Measurements from ENCODE around the gene RBM33.

Gene RBM33

DNA sequence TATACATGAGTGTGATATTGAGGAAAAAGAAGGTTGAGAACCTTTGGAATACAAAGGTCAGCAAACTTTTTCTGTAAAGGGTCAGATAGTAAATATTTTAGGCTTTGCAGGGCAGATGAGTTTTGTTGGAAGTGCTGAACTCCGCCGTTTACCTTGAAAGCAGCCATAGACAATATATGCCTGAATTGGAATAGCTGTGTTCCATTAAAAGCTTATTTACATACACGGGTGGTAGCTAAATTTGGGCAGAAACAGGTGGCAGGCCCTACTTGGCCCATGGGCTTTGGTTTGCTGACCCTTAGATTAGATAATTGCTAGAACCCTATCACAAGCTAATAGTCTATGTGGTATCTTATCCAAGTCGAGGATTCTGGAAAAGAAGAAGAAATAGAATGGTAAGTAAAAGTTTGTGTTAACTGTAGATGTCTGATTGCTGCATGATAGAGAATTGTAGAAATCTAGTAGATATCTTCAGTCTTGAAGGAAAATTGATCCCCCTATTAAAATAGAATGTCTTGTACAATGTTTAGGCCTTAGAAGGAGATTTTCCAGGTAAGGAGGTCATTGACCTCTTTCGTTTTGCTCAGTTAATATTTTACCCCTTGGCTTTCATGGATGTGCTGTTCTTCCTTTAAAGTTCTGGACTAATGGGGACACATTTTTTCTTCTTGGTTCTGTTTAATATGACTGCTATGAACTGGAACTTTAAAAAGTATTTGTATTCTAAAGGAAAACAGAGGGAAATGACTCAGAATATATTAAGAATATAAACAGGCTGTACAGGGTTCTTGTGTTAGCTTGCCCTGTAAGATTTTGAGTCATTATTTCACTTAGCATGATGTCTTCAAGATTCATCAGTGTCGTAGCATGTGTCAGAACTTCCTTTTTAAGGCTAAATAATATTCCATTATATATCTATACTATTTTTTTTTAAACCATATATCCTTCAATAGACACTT, 8.0 kb downstream of the RBM33 start:
- Histone ChIP-seq H3K4me1 (ENCODE audit: control insufficient read depth, insufficient read depth, low read length) (peaks cover 5% of the 10 kb centered on the region), H3K36me3 (ENCODE audit: control insufficient read depth, insufficient read depth, low read length) (peaks cover 3% of the 10 kb centered on the region), H3K4me3 (ENCODE audit: low read length) (no peak overlapping the region), H3K27ac (ENCODE audit: low read depth, low read length) (no peak overlapping the region), H3K9ac (ENCODE audit: low read length) (no peak overlapping the region), H3K27me3 (ENCODE audit: control insufficient read depth, insufficient read depth, low read length) (no peaks in the 10 kb centered on the region)

- Histone ChIP-seq H3K4me3 (ENCODE audit: low read length) (no peak overlapping the region), H3K9ac (ENCODE audit: low read length) (no peak overlapping the region), H3K4me1 (ENCODE audit: control insufficient read depth, insufficient read depth, low read length) (peaks cover 5% of the 10 kb centered on the region), H3K27me3 (ENCODE audit: control insufficient read depth, insufficient read depth, low read length) (no peaks in the 10 kb centered on the region), H3K27ac (ENCODE audit: low read depth, low read length) (no peak overlapping the region), H3K36me3 (ENCODE audit: control insufficient read depth, insufficient read depth, low read length) (peaks cover 2% of the 10 kb centered on the region)
Measured at GRCh38 chr7:155653803-155654202, 9.3 kb downstream of the RBM33 start.

- peaks cover 5% of the 10 kb centered on the region for H3K4me1 ChIP-seq (ENCODE audit: control insufficient read depth, insufficient read depth, low read length)
- no peak overlapping the region for H3K27ac ChIP-seq (ENCODE audit: low read depth, low read length)
- H3K4me3 ChIP-seq (ENCODE audit: low read length): no peak overlapping the region
- no peak overlapping the region for H3K9ac ChIP-seq (ENCODE audit: low read length)
- no peaks in the 10 kb centered on the region for H3K36me3 ChIP-seq (ENCODE audit: control insufficient read depth, insufficient read depth, low read length)
- no peaks in the 10 kb centered on the region for H3K27me3 ChIP-seq (ENCODE audit: control insufficient read depth, insufficient read depth, low read length)
Measured at GRCh38 chr7:155656891-155657290, 12.4 kb downstream of the RBM33 start.

- Histone ChIP-seq H3K36me3 (ENCODE audit: control insufficient read depth, insufficient read depth, low read length) (no peaks in the 10 kb centered on the region), H3K9ac (ENCODE audit: low read length) (no peak overlapping the region), H3K27me3 (ENCODE audit: control insufficient read depth, insufficient read depth, low read length) (no peaks in the 10 kb centered on the region), H3K4me3 (ENCODE audit: low read length) (no peak overlapping the region), H3K27ac (ENCODE audit: low read depth, low read length) (no peak overlapping the region), H3K4me1 (ENCODE audit: control insufficient read depth, insufficient read depth, low read length) (no peaks in the 10 kb centered on the region)
Measured at GRCh38 chr7:155660059-155660757, 15.7 kb downstream of the RBM33 start.

- Histone ChIP-seq H3K4me1 (ENCODE audit: control insufficient read depth, insufficient read depth, low read length) (no peaks in the 10 kb centered on the region), H3K4me3 (ENCODE audit: low read length) (no peak overlapping the region), H3K27ac (ENCODE audit: low read depth, low read length) (no peak overlapping the region), H3K9ac (ENCODE audit: low read length) (no peak overlapping the region), H3K36me3 (ENCODE audit: control insufficient read depth, insufficient read depth, low read length) (no peaks in the 10 kb centered on the region), H3K27me3 (ENCODE audit: control insufficient read depth, insufficient read depth, low read length) (no peaks in the 10 kb centered on the region)
Measured at GRCh38 chr7:155660758-155661093, 16.3 kb downstream of the RBM33 start.

DNA sequence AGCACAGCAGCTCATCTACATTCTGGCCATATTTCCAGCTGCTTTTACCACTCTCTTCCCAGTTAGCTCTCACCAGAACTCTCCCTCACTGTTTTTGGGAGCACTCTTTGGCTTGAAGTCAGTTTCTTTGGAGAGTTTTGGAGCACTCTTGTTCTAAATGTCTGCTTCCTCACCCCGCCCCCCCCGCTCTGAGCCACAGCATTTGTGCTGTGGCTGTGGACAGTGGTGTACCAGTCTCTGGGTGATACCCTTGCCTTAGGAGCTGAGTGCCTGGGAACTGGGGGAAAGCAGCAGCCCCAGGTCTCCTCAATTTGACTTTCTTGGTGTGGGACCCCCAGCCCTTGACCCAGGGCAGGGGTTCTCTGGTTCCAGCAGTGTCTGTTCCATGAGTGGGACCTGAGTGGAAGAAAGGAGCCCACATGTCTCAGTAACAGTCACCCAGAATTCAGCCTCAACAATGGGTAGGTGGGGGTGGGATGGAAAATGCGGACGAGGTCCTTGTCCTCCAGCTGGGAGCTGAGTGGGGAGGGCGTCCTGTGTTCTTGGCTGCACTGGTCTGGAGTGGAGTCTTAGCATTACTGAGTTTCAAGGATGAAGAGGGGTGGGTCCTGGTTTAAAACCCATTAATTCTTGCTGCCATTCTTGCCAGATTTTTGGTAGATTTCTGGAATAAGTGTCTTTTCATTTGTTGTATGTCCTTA, 18.0 kb downstream of the RBM33 start:
- H3K27ac ChIP-seq (ENCODE audit: low read depth, low read length): no peak overlapping the region
- H3K27me3 ChIP-seq (ENCODE audit: control insufficient read depth, insufficient read depth, low read length): no peaks in the 10 kb centered on the region
- H3K9ac ChIP-seq (ENCODE audit: low read length): no peak overlapping the region
- H3K4me1 ChIP-seq (ENCODE audit: control insufficient read depth, insufficient read depth, low read length): peaks cover 3% of the 10 kb centered on the region
- no peaks in the 10 kb centered on the region for H3K36me3 ChIP-seq (ENCODE audit: control insufficient read depth, insufficient read depth, low read length)
- no peak overlapping the region for H3K4me3 ChIP-seq (ENCODE audit: low read length)

GRCh38 chr7:155663937-155664336, 19.5 kb downstream of the RBM33 start:
- no peak overlapping the region for H3K9ac ChIP-seq (ENCODE audit: low read length)
- H3K27me3 ChIP-seq (ENCODE audit: control insufficient read depth, insufficient read depth, low read length): no peaks in the 10 kb centered on the region
- peaks cover 3% of the 10 kb centered on the region for H3K36me3 ChIP-seq (ENCODE audit: control insufficient read depth, insufficient read depth, low read length)
- H3K4me3 ChIP-seq (ENCODE audit: low read length): no peak overlapping the region
- no peak overlapping the region for H3K27ac ChIP-seq (ENCODE audit: low read depth, low read length)
- H3K4me1 ChIP-seq (ENCODE audit: control insufficient read depth, insufficient read depth, low read length): peaks cover 3% of the 10 kb centered on the region

DNA sequence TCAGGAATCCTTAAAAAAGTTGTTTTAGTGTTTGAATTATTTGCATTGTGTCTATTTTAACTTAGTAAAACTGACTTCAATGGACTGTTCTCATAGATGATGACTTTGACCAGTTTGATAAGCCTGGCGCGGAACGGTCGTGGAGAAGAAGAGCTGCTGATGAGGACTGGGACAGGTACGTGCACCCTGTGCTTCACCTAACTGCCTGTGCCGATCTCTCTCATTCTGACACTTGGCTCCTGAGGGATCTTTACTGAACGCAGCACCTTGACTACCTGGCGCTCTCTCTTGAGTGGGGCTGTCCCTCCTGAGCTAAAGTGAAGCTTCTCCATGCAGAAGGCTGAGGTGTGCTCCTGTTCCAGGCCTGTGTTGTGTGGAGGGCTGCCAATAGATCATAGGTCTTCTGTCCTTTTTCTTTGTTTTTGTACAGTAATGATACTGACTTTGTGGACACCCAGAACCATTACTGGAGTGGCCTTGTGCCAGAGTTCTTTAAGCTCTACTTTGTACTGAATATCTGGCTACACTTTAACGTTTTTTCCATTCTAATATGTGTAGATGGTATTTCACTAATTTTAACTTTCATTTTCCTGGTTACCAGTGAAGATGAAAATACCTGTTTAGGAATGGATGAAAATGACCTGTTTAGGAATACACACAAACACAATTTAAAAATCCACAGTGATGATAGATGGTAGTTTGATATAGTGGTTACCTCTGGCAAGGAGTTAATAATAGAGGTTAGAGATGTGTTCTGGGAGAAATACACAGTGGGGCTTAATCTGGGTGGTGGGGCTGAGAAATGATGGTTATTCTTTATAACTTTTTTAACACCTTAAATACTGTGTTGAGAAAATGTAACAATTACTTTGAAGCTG, 20.9 kb downstream of the RBM33 start:
- Histone ChIP-seq H3K27me3 (ENCODE audit: control insufficient read depth, insufficient read depth, low read length) (no peaks in the 10 kb centered on the region), H3K9ac (ENCODE audit: low read length) (no peak overlapping the region), H3K27ac (ENCODE audit: low read depth, low read length) (no peak overlapping the region), H3K4me3 (ENCODE audit: low read length) (no peak overlapping the region), H3K4me1 (ENCODE audit: control insufficient read depth, insufficient read depth, low read length) (peaks cover 3% of the 10 kb centered on the region), H3K36me3 (ENCODE audit: control insufficient read depth, insufficient read depth, low read length) (peaks cover 3% of the 10 kb centered on the region)

GRCh38 chr7:155665957-155666287, 21.5 kb downstream of the RBM33 start:
- Histone ChIP-seq H3K27me3 (ENCODE audit: control insufficient read depth, insufficient read depth, low read length) (no peaks in the 10 kb centered on the region), H3K36me3 (ENCODE audit: control insufficient read depth, insufficient read depth, low read length) (peaks cover 3% of the 10 kb centered on the region), H3K9ac (ENCODE audit: low read length) (no peak overlapping the region), H3K4me1 (ENCODE audit: control insufficient read depth, insufficient read depth, low read length) (peaks cover 3% of the 10 kb centered on the region), H3K4me3 (ENCODE audit: low read length) (no peak overlapping the region), H3K27ac (ENCODE audit: low read depth, low read length) (no peak overlapping the region)

- Histone ChIP-seq H3K4me1 (ENCODE audit: control insufficient read depth, insufficient read depth, low read length) (peaks cover 3% of the 10 kb centered on the region), H3K27me3 (ENCODE audit: control insufficient read depth, insufficient read depth, low read length) (no peaks in the 10 kb centered on the region), H3K36me3 (ENCODE audit: control insufficient read depth, insufficient read depth, low read length) (peaks cover 3% of the 10 kb centered on the region), H3K27ac (ENCODE audit: low read depth, low read length) (no peak overlapping the region), H3K4me3 (ENCODE audit: low read length) (no peak overlapping the region), H3K9ac (ENCODE audit: low read length) (no peak overlapping the region)
Measured at GRCh38 chr7:155667241-155667829, 22.9 kb downstream of the RBM33 start.

- no peak overlapping the region for H3K4me3 ChIP-seq (ENCODE audit: low read length)
- H3K27ac ChIP-seq (ENCODE audit: low read depth, low read length): no peak overlapping the region
- peaks cover 3% of the 10 kb centered on the region for H3K36me3 ChIP-seq (ENCODE audit: control insufficient read depth, insufficient read depth, low read length)
- H3K4me1 ChIP-seq (ENCODE audit: control insufficient read depth, insufficient read depth, low read length): peaks cover 3% of the 10 kb centered on the region
- no peaks in the 10 kb centered on the region for H3K27me3 ChIP-seq (ENCODE audit: control insufficient read depth, insufficient read depth, low read length)
- no peak overlapping the region for H3K9ac ChIP-seq (ENCODE audit: low read length)
Measured at GRCh38 chr7:155669717-155670505, 25.4 kb downstream of the RBM33 start.
